ENCODE data around the gene CCT6B.

The CCT6B gene

DNA sequence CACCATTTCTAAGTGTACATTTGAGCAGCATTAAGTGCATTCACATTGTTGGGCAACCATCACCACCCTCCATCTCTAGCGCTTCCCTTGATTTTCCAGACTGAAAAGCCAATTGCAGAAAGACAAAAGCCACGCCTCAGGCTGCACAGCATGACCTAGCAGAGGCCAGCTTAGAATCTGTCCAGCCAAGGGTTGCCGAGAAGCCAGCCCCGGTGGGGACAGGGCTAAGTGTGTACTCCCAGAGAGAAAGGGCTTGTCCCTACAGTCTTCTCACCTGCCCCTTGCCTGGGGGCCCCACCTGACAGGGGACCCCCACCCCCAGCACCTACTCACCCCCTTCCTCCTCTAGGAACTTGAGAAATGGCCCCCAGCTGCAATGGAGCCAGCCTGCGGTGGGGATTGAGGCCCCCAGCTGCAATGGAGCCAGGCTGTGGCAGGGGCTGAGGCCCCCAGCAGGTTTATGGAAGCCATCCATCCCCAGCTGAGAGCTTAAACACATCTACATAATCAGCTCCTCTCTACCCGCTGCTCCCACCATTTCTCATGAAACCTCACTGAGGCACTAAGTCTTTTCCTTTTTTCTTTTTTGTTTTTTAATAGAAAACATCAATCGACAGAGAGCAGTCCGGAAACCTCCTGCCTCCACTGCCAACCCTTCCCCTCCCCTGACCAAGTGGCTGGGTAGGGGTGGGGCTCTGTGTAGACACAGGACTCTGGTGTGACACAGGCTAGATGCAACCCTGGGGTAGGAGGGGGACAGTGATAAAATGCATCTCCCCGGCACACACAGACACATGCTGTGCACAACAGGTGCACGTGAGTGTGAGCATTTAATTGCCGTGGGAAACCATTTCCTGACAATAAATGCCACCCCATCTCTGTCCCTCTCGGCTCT lies 77.9 kb downstream of the CCT6B start:
- Mint-ChIP-seq H3K9me3 (ENCODE audit: low read depth) (no peaks in the 10 kb centered on the region), H3K36me3 (peaks cover 5% of the 10 kb centered on the region)

DNA sequence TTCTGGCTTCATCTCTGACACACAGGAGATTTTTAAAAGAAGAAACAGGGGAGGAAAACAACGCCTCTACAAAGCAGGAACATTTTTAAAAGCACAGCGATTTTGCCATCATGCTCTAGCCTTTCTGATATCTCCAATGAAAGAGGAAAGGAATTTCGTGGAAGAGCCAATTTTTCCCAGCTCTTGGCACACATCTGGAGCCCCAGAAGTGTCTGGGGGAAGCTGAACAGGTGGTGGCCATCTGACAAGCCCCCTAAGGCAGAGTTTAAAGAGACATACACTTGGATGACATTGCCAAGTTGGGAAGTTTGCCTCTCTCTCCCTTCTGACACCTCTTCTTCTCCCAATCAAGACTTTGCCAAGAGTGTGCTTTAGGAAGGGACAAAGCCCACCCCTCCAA lies 82.1 kb downstream of the CCT6B start:
- Mint-ChIP-seq H3K36me3 (peaks cover 5% of the 10 kb centered on the region), H3K27me3 (peaks cover 9% of the 10 kb centered on the region), H3K4me1 (ENCODE audit: low read depth) (no peaks in the 10 kb centered on the region), H3K9me3 (ENCODE audit: low read depth) (no peaks in the 10 kb centered on the region), H3K27ac (no peak overlapping the region), H3K4me3 (no peak overlapping the region)

More for the DNA sequence above, 77.9 kb downstream of the CCT6B start:
- Mint-ChIP-seq H3K27me3 (peaks cover 13% of the 10 kb centered on the region), H3K4me1 (ENCODE audit: low read depth) (no peaks in the 10 kb centered on the region), H3K4me3 (no peak overlapping the region), H3K27ac (no peak overlapping the region)

Data from activated naive CD8-positive, alpha-beta T cell (primary cell).